H9 (cell line): ENCODE measurements around the gene KISS1. TPM values are rescaled to one million over a fixed set of nuclear protein-coding genes. Genes with fewer than 3 reads are reported as not detected.

Experiments
- DNase-seq: peaks from one replicate; pipeline ENCODE4 v3.0.0-alpha.2; 2017
- H2AFZ ChIP-seq: one replicate; pipeline ENCODE4 v1.6.1; 2013; ENCODE audit warnings: mild to moderate bottlenecking, low read length, control low read depth, moderate library complexity
- H2AK5ac ChIP-seq: 2 replicates; pipeline ENCODE4 v1.6.1; 2013; ENCODE audit warnings: low read length, control low read depth, mixed read lengths; ENCODE audit not compliant: insufficient read length
- H2BK120ac ChIP-seq: one replicate; pipeline ENCODE4 v1.6.1; 2013; ENCODE audit warnings: low read depth, mild to moderate bottlenecking, low read length, control low read depth, inconsistent platforms; ENCODE audit not compliant: poor library complexity, severe bottlenecking
- H2BK12ac ChIP-seq: 2 replicates; pipeline ENCODE4 v1.6.1; 2013; ENCODE audit warnings: low read length, control low read depth, mixed read lengths, low read depth; ENCODE audit not compliant: insufficient read length
- H2BK15ac ChIP-seq: 2 replicates; pipeline ENCODE4 v1.6.1; 2013; ENCODE audit warnings: low read depth, low read length, control low read depth
- H2BK20ac ChIP-seq: one replicate; pipeline ENCODE4 v1.6.1; 2013; ENCODE audit warnings: low read depth, mild to moderate bottlenecking, low read length, control low read depth, inconsistent platforms; ENCODE audit not compliant: poor library complexity, severe bottlenecking
- H2BK5ac ChIP-seq: 2 replicates; pipeline ENCODE4 v1.6.1; 2013; ENCODE audit warnings: low read length, control low read depth, mixed read lengths; ENCODE audit not compliant: insufficient read length
- H3K14ac ChIP-seq: 2 replicates; pipeline ENCODE4 v1.6.1; 2013; ENCODE audit warnings: low read length, control low read depth; ENCODE audit not compliant: insufficient read depth
- H3K18ac ChIP-seq: 2 replicates; pipeline ENCODE4 v1.6.1; 2013; ENCODE audit warnings: low read depth, mild to moderate bottlenecking, mixed read lengths, low read length, control low read depth; ENCODE audit not compliant: insufficient read length
- H3K23ac ChIP-seq: 2 replicates; pipeline ENCODE4 v1.6.1; 2013; ENCODE audit warnings: low read length, control low read depth, mixed read lengths, low read depth; ENCODE audit not compliant: insufficient read length
- H3K23me2 ChIP-seq: 2 replicates; pipeline ENCODE4 v1.6.1; 2013; ENCODE audit warnings: low read depth, mild to moderate bottlenecking, mixed read lengths, low read length, control low read depth; ENCODE audit not compliant: insufficient read length, poor library complexity, severe bottlenecking
- H3K27ac ChIP-seq: 2 replicates; pipeline ENCODE4 v1.5.1; 2013; ENCODE audit warnings: low read length, control low read depth, mixed read lengths, low read depth; ENCODE audit not compliant: insufficient read length
- H3K27me3 ChIP-seq: 2 replicates; pipeline ENCODE4 v1.6.1; 2013; ENCODE audit warnings: low read length, control low read depth, inconsistent platforms; ENCODE audit not compliant: insufficient read depth
- H3K4ac ChIP-seq: 2 replicates; pipeline ENCODE4 v1.6.1; 2013; ENCODE audit warnings: low read depth, mild to moderate bottlenecking, control low read depth, inconsistent platforms, low read length, moderate library complexity
- H3K4me1 ChIP-seq: 2 replicates; pipeline ENCODE4 v1.6.1; 2013; ENCODE audit warnings: low read length, control low read depth, inconsistent platforms; ENCODE audit not compliant: insufficient read depth
- H3K4me2 ChIP-seq: 2 replicates; pipeline ENCODE4 v1.6.1; 2013; ENCODE audit warnings: low read length, control low read depth, mixed read lengths; ENCODE audit not compliant: insufficient read length, insufficient read depth
- H3K56ac ChIP-seq: 2 replicates; pipeline ENCODE4 v1.6.1; 2013; ENCODE audit warnings: low read depth, mild to moderate bottlenecking, mixed read lengths, low read length, control low read depth; ENCODE audit not compliant: insufficient read length
- H3K79me1 ChIP-seq: 2 replicates; pipeline ENCODE4 v1.6.1; 2013; ENCODE audit warnings: low read depth, mild to moderate bottlenecking, moderate library complexity, low read length, control low read depth, inconsistent platforms; ENCODE audit not compliant: insufficient read depth, poor library complexity, severe bottlenecking
- H3K79me2 ChIP-seq: 2 replicates; pipeline ENCODE4 v1.6.1; 2013; ENCODE audit warnings: low read length, control low read depth, inconsistent platforms; ENCODE audit not compliant: insufficient read depth
- H3K9ac ChIP-seq: 2 replicates; pipeline ENCODE4 v1.6.1; 2013; ENCODE audit warnings: low read length, control low read depth, mixed read lengths; ENCODE audit not compliant: insufficient read length; ENCODE audit errors: extremely low read depth
- H3K9me3 ChIP-seq: one replicate; pipeline ENCODE4 v1.6.1; 2013; ENCODE audit warnings: low read depth, low read length, inconsistent platforms; ENCODE audit not compliant: control insufficient read depth
- H3T11ph ChIP-seq: one replicate; pipeline ENCODE4 v1.6.1; 2013; ENCODE audit warnings: mild to moderate bottlenecking, low read length, control low read depth, inconsistent platforms
- H4K20me1 ChIP-seq: one replicate; pipeline ENCODE4 v1.6.1; 2013; ENCODE audit not compliant: control insufficient read depth, insufficient read length, insufficient read depth
- H4K5ac ChIP-seq: 2 replicates; pipeline ENCODE4 v1.6.1; 2013; ENCODE audit warnings: low read depth, mild to moderate bottlenecking, mixed read lengths, low read length, control low read depth; ENCODE audit not compliant: insufficient read length
- H4K8ac ChIP-seq: replicated peaks from 2 replicates; pipeline ENCODE4 v1.6.1; 2013; ENCODE audit warnings: low read length, control low read depth, mixed read lengths, low read depth; ENCODE audit not compliant: insufficient read length
- H4K91ac ChIP-seq: 2 replicates; pipeline ENCODE4 v1.6.1; 2013; ENCODE audit warnings: low read depth, mild to moderate bottlenecking, moderate library complexity, mixed read lengths, low read length, control low read depth; ENCODE audit not compliant: insufficient read length
- H3K27ac Mint-ChIP-seq, 3 experiments: 2 replicates in 2 of 3; 3 replicates in 1 of 3; pipeline ENCODE4 v1.8.0; 2020 to 2021; ENCODE audit warnings: mixed read lengths in 3 of 3, mild to moderate bottlenecking in 1 of 3, moderate library complexity in 1 of 3
- H3K27me3 Mint-ChIP-seq: 2 replicates; pipeline ENCODE4 v1.8.0; 2021; ENCODE audit warnings: low read depth, mild to moderate bottlenecking, moderate library complexity, mixed read lengths
- H3K36me3 Mint-ChIP-seq, 3 experiments: 2 replicates in 2 of 3; 3 replicates in 1 of 3; pipeline ENCODE4 v1.8.0; 2020 to 2021; ENCODE audit warnings: low read depth in 3 of 3, mixed read lengths in 3 of 3; ENCODE audit not compliant: insufficient read depth in 1 of 3
- H3K4me1 Mint-ChIP-seq, 2 experiments: 2 replicates each; pipeline ENCODE4 v1.8.0; 2020; ENCODE audit warnings: mixed read lengths in 2 of 2
- H3K4me3 Mint-ChIP-seq, 2 experiments: 2 replicates in 1 of 2; 3 replicates in 1 of 2; pipeline ENCODE4 v1.8.0; 2020 to 2021; ENCODE audit warnings: mild to moderate bottlenecking in 2 of 2, mixed read lengths in 2 of 2, moderate library complexity in 1 of 2
- H3K9me3 Mint-ChIP-seq, 2 experiments: 2 replicates in 1 of 2; 3 replicates in 1 of 2; pipeline ENCODE4 v1.8.0; 2020; ENCODE audit warnings: mild to moderate bottlenecking in 2 of 2, mixed read lengths in 2 of 2, moderate library complexity in 1 of 2
- WGBS: extraction: QIAGEN DNeasy Blood & Tissue Kit; methylation state at CpG from one replicate; pipeline ENCODE4 v1.1.7; 2013; ENCODE audit warnings: missing lambda C conversion rate, low lambda C conversion rate, mixed read lengths; ENCODE audit not compliant: insufficient read length; ENCODE audit errors: extremely low coverage; 5-methylcytosine and 5-hydroxymethylcytosine counted together
- total RNA-seq: library from RNA; stranded (reverse); gene quantifications from 2 replicates; pipeline ENCODE4 v1.2.1, GENCODE V29; 2021
- TF ChIP-seq, protein P1 (sequence below): fragments of 200-600 bp; sonication (generic); conservative IDR thresholded peaks from 3 replicates; pipeline ENCODE4 v1.8.0; 2021; ENCODE audit warnings: antibody characterized with exemption, mild to moderate bottlenecking

KISS1 gene
- total RNA-seq, 1 experiment from 2014 or later = 0.68 TPM

DNA sequence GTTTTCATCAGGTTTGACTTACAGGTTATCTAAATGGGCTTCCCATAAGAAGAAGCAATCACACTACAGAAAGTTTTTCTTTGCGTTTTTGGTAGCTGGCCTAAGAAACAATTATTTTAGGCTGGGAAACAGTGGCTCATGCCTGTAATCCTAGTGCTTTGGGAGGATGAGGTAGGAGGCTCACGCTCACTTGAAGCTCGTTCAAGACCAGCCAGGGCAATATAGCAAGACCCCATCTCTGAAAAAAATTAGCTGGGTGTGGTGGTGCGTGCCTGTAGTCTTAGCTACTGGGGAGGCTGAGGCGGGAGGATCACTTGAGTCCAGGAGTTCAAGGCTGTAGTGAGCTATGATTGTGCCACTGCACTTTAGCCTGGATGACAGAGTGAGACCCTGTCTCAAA is 28.6 kb downstream of the KISS1 start:
- Histone ChIP-seq H4K8ac (no peak overlapping the region), H2BK15ac (no peak overlapping the region), H3K27me3 (no peaks in the 10 kb centered on the region), H3K18ac (no peak overlapping the region), H3K14ac (no peak overlapping the region), H2AK5ac (no peak overlapping the region), H4K91ac (no peak overlapping the region), H3K9me3 (peaks cover 21% of the 10 kb centered on the region), H3K79me2 (no peaks in the 10 kb centered on the region), H3T11ph (no peak overlapping the region), H4K20me1 (no peaks in the 10 kb centered on the region), H2BK12ac (no peak overlapping the region), H3K79me1 (no peaks in the 10 kb centered on the region), H3K23ac (no peak overlapping the region), H3K23me2 (no peaks in the 10 kb centered on the region), H3K4me1 (no peaks in the 10 kb centered on the region), H4K5ac (no peak overlapping the region), H2BK120ac (no peak overlapping the region), H3K56ac (no peak overlapping the region), H3K27ac (no peak overlapping the region), H2AFZ (no peak overlapping the region), H2BK20ac (no peak overlapping the region), H3K4ac (no peak overlapping the region), H3K9ac (no peak overlapping the region), H3K4me2 (no peak overlapping the region), H2BK5ac (no peak overlapping the region)
- Mint-ChIP-seq H3K4me3 (no peak overlapping the region), H3K9me3 (peaks cover 32 to 37% of the 10 kb centered on the region in 2 experiments), H3K36me3 (peaks cover 0 to 17% (median 8%) of the 10 kb centered on the region in 3 experiments; a peak in 5 of 7 replicates), H3K4me1 (no peaks in the 10 kb centered on the region), H3K27me3 (peaks cover 23% of the 10 kb centered on the region), H3K27ac (no peak overlapping the region)
- no peak for DNase-seq
- WGBS = no CpG with 5 or more reads among the region's 5 CpGs
- TF ChIP-seq, protein P1, sequence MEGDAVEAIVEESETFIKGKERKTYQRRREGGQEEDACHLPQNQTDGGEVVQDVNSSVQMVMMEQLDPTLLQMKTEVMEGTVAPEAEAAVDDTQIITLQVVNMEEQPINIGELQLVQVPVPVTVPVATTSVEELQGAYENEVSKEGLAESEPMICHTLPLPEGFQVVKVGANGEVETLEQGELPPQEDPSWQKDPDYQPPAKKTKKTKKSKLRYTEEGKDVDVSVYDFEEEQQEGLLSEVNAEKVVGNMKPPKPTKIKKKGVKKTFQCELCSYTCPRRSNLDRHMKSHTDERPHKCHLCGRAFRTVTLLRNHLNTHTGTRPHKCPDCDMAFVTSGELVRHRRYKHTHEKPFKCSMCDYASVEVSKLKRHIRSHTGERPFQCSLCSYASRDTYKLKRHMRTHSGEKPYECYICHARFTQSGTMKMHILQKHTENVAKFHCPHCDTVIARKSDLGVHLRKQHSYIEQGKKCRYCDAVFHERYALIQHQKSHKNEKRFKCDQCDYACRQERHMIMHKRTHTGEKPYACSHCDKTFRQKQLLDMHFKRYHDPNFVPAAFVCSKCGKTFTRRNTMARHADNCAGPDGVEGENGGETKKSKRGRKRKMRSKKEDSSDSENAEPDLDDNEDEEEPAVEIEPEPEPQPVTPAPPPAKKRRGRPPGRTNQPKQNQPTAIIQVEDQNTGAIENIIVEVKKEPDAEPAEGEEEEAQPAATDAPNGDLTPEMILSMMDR = no peak
